ENCODE results near the gene MEGF10. TPM values are rescaled to one million over a fixed set of nuclear protein-coding genes. Genes with fewer than 3 reads are reported as not detected.

The MEGF10 gene
- total and polyA plus RNA-seq, 2 of the 8 experiments (the other 6 are each of a cell fraction or from before 2014, with no cell fraction given) = 38.2 to 53.1 TPM

- Histone ChIP-seq H3K79me1 (ENCODE audit: low read depth, low read length) (no peaks in the 10 kb centered on the region), H4K20me1 (replicated peaks in 1 of 2; ENCODE audit: control insufficient read depth in 1 of 2, insufficient read depth in 2 of 2, low read length in 2 of 2) (no peaks in the 10 kb centered on the region), H3K18ac (ENCODE audit: extremely low read depth, low read length) (no peak overlapping the region), H3K56ac (replicated peaks; ENCODE audit: insufficient read length, low read depth, low read length) (no peak overlapping the region), H3K27me3 (replicated peaks in 1 of 4; ENCODE audit: control insufficient read depth in 3 of 4, extremely low read depth in 1 of 4, insufficient read depth in 3 of 4, low read length in 3 of 4) (no peaks in the 10 kb centered on the region), H3K9ac (replicated peaks in 1 of 4; ENCODE audit: extremely low read depth in 1 of 4, low read depth in 3 of 4, low read length in 3 of 4) (no peak overlapping the region), H2AK5ac (ENCODE audit: low read depth, low read length) (no peak overlapping the region), H4K8ac (ENCODE audit: extremely low read depth, insufficient read depth, low read length) (no peak overlapping the region), H2BK20ac (ENCODE audit: low read length) (no peak overlapping the region), H2BK12ac (ENCODE audit: low read depth, low read length) (no peak overlapping the region), H3K4me1 (replicated peaks in 1 of 4; ENCODE audit: control insufficient read depth in 3 of 4, insufficient read depth in 4 of 4, low read length in 3 of 4) (no peaks in the 10 kb centered on the region; a peak in 1 of 7 replicates), H3K4ac (replicated peaks; ENCODE audit: insufficient read length, low read depth, low read length) (no peak overlapping the region), H2BK5ac (ENCODE audit: low read depth, low read length) (no peak overlapping the region), H3K23ac (ENCODE audit: insufficient read length) (no peak overlapping the region), H3K23me2 (ENCODE audit: low read depth, low read length) (no peaks in the 10 kb centered on the region), H2BK15ac (ENCODE audit: low read length) (no peak overlapping the region), H3K27ac (ENCODE audit: low read depth, low read length) (no peak overlapping the region), H2BK120ac (replicated peaks; ENCODE audit: low read depth, low read length) (no peak overlapping the region), H3K4me3 (ENCODE audit: extremely low read depth in 1 of 4, insufficient read depth in 2 of 4, low read depth in 3 of 4, low read length in 4 of 4) (no peak overlapping the region), H2AFZ (ENCODE audit: low read length) (no peak overlapping the region), H3K36me3 (ENCODE audit: control insufficient read depth in 2 of 4, insufficient read depth in 4 of 4, low read length in 3 of 4) (peaks cover 0 to 7% (median 6%) of the 10 kb centered on the region in 4 experiments; a peak in 6 of 8 replicates), H4K5ac (ENCODE audit: insufficient read length, low read depth, low read length) (no peak overlapping the region), H3K79me2 (ENCODE audit: control insufficient read depth in 1 of 2, insufficient read depth in 2 of 2, low read length in 2 of 2) (no peaks in the 10 kb centered on the region), H3K9me3 (ENCODE audit: insufficient read depth in 2 of 2, low read depth in 1 of 2, low read length in 1 of 2) (no peaks in the 10 kb centered on the region), H3K4me2 (ENCODE audit: insufficient read depth in 1 of 2, low read depth in 2 of 2, low read length in 2 of 2) (no peak overlapping the region), H4K91ac (replicated peaks; ENCODE audit: insufficient read length, low read length) (no peak overlapping the region), H3K14ac (ENCODE audit: insufficient read length) (no peak overlapping the region)
- DNase-seq (ENCODE audit: low read depth in 1 of 2, low spot score in 2 of 2) = no peak
- CTCF ChIA-PET (ENCODE audit: partially characterized antibody) = interaction anchor here (0.6 kb wide), 1 partner anchor 12 kb away, joined by 3 read pairs; no protein-coding TSS in a partner anchor
- WGBS, 2 experiments (ENCODE audit: extremely low coverage in 1 of 2, insufficient coverage in 1 of 2, insufficient read length in 1 of 2, insufficient replicate concordance in 2 of 2, low coverage in 1 of 2, low lambda C conversion rate in 2 of 2, missing lambda C conversion rate in 1 of 2) = 81% methylated on average over 2 of the region's 2 CpGs; no CpG with 5 or more reads in 1 of the 2 experiments
- POLR2A ChIA-PET (ENCODE audit: partially characterized antibody) = interaction anchor here (0.7 kb wide), 1 partner anchor 384 kb away, joined by 5 read pairs; no protein-coding TSS in a partner anchor
- FAIRE-seq = no peak
- TF ChIP-seq RAD21 (IDR thresholded peaks at IDR 0.05 in 1 of 2, conservative IDR thresholded peaks at IDR 0.05 in 1 of 2; ENCODE audit: low read depth in 2 of 2, low read length in 2 of 2) = no peak
- TF ChIP-seq USF2 (IDR thresholded peaks at IDR 0.05; ENCODE audit: low read length) = no peak
- TF ChIP-seq PHF8 (conservative IDR thresholded peaks at IDR 0.05; ENCODE audit: low read depth, low read length) = no peak
- TF ChIP-seq GTF2F1 (IDR thresholded peaks at IDR 0.05; ENCODE audit: borderline replicate concordance, low read depth, low read length) = no peak
- TF ChIP-seq CTCF (IDR thresholded peaks at IDR 0.05; ENCODE audit: control extremely low read depth in 1 of 3, insufficient read depth in 1 of 3, low read depth in 1 of 3, low read length in 3 of 3) = no peak
- TF ChIP-seq BCL11A (IDR thresholded peaks at IDR 0.05; ENCODE audit: low read depth in 2 of 2, low read length in 2 of 2) = no peak
Measured at GRCh38 chr5:127415034-127415433, 124.4 kb downstream of the MEGF10 start.

All from H1 (cell line).